PFSK-1 (cell line): Measurements from ENCODE around the gene SPATA4.

Experiments
- POLR2AphosphoS5 ChIP-seq: IDR thresholded peaks from 2 replicates; pipeline ENCODE4 v1.6.1; 2012; ENCODE audit warnings: low read depth, mild to moderate bottlenecking, control low read depth, low read length, moderate library complexity
- REST ChIP-seq, 2 experiments: IDR thresholded peaks; 2 replicates each; pipeline versions ENCODE4 v1.6.1 to v1.8.0; 2011 to 2012; ENCODE audit warnings: low read depth in 2 of 2, low read length in 2 of 2, control low read depth in 1 of 2, inconsistent platforms in 1 of 2, mild to moderate bottlenecking in 1 of 2, moderate library complexity in 1 of 2; ENCODE audit not compliant: insufficient read depth in 1 of 2
- TAF1 ChIP-seq: IDR thresholded peaks from 2 replicates; pipeline ENCODE4 v1.6.1; 2012; ENCODE audit warnings: low read length, control low read depth, borderline replicate concordance; ENCODE audit not compliant: insufficient read depth

GRCh38 chr4:176150356-176150682 is 45.1 kb downstream of the SPATA4 start:
- TF ChIP-seq TAF1 (no peak), POLR2AphosphoS5 (no peak), REST (IDR thresholded peaks at IDR 0.05; ENCODE audit: insufficient read depth in 1 of 2, low read depth in 2 of 2, low read length in 2 of 2) (no peak)
